NAMALWA (cell line): ENCODE data around the gene LRMDA.
"Not testable (repeated sequence)": the region's sequence is repeated elsewhere in the genome, so short reads cannot be mapped to it uniquely, and the experiment has no call there.

Experiments
- DNase-seq: peaks from one replicate; pipeline ENCODE4 v3.0.0-alpha.2; 2015; ENCODE audit warnings: low spot score

LRMDA gene

DNA sequence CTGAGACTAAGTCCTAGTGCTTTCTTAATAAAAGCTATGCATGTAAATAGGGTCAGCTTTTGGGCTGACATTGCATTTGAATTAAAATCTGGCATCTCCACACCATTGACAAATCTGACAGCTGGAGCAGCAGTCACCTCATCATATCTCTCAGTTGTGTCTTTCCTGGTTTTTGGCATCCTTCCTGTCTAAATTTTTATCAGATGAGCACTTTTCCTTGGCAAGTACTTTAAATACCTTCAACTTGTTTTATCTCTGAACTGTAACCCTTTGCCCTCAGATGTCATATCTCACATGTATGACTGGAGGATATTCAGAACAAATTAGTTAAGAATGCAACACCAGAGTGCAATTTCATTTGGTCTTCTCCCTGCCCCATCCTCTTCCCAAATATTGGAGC is 1066.2 kb downstream of the LRMDA start:
- DNase-seq = no peak

DNA sequence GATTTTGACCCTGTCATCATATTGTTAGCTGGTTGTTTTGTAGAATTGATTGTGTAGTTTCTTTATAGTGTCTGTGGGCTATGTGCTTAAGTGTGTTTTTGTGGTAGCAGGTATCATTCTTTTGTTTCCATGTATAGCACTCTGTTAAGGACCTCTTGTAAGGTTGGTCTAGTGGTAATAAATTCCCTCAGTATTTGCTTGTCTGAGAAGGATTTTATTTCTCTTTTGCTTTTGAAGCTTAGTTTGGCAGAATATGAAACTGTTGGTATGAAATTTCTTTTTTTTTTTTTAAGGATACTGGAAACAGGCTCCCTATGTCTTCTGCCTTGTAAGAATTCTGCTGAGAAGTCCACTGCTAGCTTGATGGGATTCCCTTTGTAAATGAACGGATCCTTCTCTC is 1073.4 kb downstream of the LRMDA start:
- no peak for DNase-seq

DNA sequence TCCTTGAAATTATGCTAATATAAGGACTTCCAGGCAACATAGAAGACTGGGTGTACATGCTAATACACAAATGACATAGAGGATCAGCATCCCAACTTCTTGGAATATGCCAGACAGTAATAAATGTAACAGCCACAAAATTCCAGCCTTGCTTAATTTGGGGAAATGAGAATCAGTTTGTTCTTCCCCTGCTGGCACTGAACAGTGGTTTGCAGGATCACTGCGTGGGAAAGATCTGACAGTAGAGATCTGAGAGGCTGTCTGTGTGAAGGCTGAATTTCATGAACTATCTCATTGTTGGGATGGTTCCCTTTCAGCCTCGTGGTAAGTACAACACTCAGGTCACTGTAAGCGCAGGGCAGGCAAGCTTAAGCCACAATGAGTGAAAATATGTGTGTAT is 1078.0 kb downstream of the LRMDA start:
- DNase-seq = no peak

DNA sequence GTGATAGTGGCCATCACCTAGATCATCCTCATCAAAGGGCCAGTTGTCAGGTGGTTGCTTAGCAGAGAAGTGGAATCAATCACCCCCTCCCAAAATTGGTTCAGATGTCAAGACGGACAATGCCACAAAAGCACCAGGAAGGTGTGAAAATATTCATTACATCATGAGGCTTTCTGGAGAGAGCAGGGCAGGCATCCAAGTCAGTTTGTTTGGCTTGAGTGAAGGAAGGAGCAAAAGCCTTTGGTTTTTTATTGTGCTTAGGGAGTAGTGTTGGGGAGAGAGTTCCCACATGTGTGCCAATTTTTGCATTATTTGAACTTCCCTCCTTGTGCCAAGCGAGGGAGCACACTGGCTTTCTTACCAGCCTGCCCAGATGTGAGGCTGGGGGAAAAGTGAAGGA is 1082.9 kb downstream of the LRMDA start:
- no peak for DNase-seq

DNA sequence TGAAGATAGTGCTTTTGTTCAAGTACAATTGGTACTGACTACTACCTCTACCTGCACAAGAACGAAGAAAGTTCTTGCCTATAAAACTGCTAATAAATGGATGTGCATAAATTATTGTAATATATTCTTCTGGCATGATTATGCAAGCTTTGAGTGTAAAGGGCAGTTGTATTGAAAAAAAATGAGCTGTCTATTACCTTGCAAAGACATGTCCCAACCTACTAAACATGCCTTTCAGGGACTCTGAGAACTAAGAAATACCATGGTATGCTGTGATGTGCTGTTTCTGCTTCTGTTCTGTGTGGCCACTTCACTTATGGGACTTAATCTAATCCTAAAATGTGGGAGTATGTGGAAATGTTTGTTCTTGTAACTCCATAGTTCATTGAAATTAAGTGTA is 1083.4 kb downstream of the LRMDA start:
- no peak for DNase-seq

DNA sequence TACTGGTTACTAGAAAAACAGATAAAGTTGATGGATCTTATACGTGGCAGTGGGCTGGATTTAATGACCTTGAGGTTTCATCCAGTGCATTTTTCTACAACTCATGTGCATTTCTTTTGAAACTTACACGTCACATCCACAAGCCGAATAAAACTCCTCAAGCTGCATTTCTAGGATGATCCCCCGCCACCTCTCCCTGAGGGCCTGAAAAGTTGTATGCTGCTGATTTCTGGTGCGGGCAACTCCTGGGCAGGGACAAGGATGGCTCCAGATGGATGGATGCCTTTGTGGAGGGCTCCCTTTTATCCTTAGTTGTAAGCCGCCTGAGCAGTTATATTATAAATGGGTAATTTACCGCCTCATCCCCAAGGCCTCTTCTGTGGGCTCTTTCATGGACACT is 1091.1 kb downstream of the LRMDA start:
- DNase-seq = no peak

DNA sequence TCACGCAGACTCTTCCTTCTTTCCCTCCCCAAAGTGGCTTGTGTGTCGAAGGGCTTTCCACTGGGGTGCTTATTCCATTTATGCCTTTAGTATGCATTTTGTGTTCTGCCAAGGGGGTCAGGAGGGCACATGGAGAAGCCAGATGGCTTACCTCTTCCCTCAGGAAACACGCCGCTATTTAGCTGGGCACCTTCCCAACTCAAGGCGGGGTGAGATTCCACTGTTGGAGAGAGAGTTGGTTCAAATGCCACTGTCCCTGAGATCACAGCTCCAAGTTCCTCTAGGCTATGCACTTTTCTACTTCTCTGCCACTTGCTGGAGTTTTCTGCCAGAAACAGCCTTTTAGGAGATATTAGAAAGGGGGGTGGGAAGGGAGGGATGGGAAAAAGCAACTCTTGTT is 1091.8 kb downstream of the LRMDA start:
- DNase-seq = no peak

DNA sequence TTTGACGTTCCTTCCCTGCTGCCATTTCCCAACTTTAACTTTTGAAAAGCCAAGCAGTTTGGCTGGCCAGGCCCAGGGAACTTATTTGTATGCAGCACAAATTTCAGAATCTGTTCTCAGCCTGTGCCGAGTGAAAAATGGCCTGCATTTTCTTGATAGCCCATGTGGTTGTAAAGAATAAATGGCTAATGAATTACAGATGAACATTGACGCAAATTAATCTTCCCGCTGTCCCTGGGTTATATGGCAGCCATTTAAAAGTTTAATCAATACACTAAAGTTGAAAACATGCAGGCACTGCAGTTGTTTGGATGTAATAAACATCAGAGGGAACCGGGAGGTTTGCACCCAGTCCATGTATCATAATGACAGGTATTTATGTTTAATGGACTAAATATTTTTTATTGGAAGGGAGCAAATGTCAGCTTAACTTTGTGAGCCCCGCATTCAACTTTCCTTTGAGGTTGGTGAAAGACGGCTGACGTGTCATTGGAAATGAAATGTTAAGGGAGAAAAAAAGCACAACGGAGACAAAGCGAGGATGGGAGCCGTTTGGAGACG is 1092.4 kb downstream of the LRMDA start:
- no peak for DNase-seq

DNA sequence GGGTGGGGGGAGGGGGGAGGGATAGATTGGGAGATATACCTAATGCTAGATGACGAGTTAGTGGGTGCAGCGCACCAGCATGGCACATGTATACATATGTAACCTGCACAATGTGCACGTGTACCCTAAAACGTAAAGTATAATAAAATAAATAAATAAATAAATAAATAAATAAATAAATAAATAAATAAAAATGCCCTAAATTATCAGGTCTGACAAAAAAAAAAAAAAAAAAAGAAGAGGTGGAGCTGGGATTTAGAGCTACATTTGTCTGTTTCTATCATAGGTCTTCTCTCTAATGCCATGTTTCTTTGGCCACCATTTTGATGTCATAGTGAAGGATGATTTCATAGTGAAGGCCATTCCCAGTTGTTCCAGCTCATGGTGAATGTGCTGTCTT is 1095.4 kb downstream of the LRMDA start:
- not testable (repeated sequence) for DNase-seq

DNA sequence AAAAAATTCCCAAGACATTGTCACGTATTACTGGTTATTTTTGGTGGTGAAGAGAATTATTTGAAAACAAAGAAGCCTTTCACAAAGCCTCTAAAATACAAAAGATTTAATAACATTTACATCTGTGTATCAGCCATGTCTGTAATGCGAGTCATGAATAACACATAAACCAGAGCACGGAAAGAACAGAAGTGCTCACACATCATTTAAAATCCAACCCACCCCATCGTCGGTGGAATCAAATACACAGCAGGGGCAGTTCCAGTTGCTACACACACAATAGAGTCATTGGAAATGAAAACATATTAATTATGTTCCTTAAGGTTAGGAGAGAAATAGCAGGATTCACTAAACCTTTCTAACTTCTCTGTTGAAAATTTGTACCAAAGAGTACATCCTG is 1108.9 kb downstream of the LRMDA start:
- no peak for DNase-seq

DNA sequence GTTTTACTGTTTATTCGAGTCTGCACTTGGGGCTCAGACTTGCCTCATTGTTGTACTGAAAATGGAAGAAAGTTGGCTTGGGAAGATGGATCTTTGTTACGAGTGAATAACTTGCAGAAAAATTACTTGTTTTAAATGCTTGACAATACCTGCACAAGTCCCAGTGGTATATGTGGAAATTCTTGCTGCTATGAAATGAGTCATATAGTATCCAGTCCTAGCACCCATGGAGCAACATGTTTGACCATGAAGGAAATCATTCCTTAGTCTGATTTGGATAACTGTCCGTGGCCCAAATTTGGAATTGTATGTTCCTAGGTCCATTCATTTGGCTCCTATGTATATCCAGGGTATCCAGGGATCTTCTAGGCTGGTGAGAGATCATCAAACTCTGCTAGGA is 1109.4 kb downstream of the LRMDA start:
- no peak for DNase-seq

DNA sequence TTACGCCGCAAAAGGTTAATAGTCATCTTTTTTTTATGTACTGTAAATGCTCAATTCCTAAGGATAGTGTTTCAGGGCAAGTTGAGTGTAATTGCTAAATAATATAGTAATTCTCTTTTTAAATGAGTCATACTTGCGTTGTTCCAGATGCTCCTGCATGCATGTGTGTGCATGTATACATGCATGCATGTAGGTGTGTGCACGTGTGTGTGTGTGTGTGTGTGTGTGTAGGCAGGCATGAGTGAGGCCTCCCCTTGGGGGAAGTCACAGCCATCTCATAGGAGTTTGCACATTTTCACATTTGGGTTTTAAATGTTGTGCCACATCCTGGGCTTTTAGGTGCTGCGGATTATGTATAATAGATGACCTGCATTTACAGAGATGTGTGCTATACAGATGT is 1110.4 kb downstream of the LRMDA start:
- no peak for DNase-seq

DNA sequence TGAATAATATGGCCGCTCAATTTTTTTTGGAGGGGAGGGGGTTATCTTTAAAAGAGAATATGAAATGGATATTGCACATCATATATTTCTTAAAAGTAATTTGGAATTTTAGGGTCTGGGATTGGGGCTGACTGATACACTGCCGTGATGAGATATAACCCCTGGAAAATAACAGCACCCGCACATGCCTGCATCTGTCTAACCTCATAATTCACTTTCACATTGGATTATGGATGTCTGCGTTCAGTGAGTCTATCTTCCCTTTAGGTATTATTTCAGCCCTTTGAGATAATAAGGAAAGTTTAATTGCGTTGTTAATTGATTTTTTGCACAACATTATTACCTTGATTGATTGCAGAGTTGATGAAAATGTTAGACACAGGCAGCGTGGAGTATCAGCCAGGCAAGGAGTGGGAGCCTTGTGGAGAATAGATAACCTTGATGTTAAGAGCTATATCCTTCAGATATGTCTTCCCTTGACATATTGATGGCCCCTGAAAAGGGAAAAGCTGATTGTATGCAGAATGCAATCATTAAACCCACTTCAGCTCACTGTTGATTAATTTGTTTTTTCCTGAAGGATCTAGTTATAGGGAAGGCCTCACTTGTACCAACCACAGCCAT is 1111.0 kb downstream of the LRMDA start:
- no peak for DNase-seq

DNA sequence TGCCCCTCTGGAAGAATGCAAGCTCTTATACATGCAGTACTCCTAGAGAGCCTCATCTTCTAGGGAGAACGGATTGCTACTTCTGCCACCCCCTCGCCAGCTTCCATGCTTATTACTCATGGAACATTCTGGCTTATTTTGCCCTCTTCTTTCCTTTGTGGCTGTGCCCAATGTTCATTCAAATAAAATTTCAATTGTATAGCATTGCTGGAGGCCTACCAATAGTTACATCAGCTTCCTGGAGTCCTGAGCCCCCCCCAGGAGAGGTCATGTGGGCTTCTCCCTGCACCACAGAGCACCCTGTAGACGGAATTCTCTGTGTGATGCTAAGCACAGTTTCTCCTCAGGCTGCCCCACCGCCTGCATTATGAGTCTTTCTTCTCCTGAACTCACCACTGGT is 1112.2 kb downstream of the LRMDA start:
- DNase-seq = no peak

DNA sequence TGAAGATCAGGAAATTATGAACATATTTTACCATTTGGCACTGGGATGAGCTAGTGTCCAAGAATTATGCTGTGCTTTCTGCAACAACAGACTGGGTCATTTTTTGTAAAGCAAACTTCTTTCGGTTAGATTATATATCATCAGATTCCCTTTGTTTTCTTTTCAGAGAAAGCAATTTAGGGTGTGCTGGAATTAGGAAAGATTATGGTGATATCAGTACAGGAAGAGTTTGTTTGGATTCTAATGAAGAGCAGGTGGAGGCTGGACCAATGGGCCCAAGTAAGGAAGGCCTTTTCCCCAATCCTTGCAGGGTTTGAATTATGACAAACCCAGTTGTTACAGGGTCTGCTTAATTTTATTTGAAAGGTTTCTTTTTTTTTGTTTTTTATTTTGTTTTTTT is 1113.4 kb downstream of the LRMDA start:
- DNase-seq = no peak

DNA sequence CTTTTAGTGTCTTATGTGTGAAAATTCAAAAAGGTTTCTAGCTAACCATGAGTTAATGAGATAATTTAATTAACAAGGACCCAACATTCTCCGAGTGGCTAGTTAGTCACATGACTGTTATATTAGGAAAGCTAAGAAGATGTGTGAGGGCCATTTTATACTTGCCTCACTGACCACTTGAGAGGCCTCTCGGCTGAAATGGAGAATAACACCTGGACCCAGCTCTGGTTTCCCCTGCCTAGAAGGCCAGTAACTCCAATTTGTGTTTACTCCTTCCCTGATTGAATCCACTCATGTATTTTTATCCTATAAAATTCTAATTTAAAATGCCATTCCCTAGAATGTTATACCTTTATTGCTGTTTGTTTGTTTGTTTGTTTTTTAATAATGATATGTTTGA is 1115.0 kb downstream of the LRMDA start:
- DNase-seq = no peak

DNA sequence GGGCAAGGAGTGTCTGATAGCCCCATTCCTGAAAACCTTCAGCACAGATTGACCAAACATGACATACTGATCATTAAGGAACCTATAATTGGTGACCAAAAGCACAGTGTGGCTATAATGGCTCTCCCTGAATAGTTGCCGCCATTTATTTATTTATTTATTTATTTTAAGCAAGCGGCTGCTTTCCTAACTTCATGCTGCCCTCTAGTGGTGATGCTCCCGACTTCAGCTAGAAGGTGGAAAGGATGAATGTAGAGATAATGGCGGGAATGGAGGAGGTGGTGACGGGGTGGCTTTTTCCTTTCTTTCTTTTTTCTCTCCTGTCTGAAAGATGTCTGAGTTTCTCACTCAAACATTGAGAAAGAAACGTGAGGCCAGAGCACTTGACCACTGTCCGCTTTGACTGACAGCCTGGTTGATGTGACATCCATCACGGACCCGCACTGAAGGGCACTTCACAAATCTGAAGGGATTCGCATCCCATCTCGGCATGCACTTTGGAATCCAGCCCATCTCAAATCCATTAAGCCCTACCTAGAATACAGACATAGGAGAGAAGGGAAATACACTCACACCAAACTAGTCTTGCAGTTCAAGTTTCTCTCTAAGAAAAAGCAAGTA is 1116.0 kb downstream of the LRMDA start:
- DNase-seq = peak; percentile 63

DNA sequence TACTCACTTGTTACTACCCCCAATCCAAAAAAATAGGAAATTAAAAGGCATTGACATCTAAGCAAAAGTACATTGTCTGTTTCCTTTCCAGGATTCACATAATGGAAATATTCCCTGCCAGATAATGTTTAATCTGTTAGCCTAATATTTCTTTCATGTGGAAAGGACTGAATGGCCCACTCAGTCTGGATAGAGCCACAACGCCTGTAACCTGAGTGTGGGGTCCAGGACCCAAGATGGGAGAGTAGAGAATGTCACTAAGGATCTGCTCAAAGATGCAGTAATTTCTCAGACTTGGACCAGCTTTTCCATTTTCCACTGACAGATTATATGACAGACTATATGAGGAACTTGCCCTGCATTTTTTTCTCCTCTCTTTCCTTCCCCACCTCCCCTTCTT is 1117.3 kb downstream of the LRMDA start:
- no peak for DNase-seq

DNA sequence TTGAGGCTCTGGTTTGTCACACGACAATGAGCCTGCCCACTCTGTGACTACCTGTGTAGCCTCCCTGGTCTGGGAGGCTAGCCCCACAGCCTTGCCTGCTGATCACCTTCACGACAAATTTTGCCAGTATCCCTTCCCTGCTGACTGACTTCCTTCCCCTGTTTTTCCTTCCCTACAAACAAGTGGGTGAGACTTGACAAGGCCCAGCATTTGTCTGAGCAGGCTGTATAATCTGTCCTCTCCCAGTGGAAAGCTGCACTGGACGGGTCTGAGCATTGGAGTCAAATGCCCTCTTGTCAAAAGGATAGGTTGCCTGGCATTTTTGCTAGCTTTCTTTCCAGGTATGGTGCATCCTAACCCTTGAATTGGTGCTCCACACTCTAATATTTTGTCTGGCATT is 1117.7 kb downstream of the LRMDA start:
- no peak for DNase-seq

DNA sequence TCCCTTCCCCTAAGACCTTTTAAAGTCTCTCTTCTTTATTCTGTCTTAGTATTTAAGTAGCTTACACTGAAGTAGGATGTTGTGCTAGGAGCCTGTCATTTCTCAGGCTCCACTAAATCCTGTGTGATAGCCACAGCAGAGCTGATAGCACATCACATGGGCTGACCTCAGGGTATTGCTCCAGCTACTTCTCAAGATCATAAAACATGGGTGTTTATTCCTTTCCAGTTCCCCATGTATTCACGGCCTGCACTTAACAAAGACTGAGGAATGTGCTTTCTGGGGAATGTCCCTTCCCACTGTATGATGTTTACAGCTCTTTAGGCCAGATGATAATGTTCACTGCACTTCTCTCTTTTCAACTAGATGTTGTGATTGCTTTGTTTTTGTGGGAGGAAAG is 1119.4 kb downstream of the LRMDA start:
- DNase-seq = no peak

DNA sequence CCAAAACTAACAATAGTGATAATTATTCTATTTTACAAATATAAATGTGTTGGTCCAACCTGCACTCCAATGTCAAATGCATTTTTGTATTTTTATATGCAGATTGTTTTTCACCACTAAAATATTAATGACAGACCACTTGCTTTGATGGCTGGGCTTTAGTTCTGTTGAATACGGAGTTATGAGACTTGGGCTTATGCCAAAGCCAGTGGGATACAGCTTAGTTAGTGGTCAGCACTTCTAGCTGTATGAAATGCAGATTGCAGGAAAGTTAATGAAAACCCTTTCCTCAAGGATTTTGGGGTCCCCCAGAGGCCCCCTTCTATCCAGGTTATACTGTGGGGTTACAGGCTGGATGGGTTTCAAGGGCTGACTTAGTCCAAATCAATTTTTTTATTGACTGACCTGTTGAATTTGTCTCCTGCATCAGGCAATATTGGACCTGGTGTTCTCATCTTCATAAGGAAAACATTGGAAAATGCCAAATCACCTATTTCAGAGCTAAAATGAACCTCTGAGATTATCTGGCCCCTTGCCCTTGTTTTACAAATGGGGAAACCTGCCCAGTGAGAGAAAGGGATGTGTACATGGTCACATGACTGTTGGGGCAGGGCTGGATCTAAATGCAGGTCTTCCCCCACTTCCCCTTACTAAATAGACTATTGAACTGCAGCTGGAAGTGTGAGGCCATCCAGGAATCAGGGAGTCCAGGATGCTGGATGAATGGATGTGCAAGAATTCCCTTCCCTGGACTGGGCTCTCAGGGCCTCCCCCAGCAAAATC is 1120.9 kb downstream of the LRMDA start:
- DNase-seq = no peak

DNA sequence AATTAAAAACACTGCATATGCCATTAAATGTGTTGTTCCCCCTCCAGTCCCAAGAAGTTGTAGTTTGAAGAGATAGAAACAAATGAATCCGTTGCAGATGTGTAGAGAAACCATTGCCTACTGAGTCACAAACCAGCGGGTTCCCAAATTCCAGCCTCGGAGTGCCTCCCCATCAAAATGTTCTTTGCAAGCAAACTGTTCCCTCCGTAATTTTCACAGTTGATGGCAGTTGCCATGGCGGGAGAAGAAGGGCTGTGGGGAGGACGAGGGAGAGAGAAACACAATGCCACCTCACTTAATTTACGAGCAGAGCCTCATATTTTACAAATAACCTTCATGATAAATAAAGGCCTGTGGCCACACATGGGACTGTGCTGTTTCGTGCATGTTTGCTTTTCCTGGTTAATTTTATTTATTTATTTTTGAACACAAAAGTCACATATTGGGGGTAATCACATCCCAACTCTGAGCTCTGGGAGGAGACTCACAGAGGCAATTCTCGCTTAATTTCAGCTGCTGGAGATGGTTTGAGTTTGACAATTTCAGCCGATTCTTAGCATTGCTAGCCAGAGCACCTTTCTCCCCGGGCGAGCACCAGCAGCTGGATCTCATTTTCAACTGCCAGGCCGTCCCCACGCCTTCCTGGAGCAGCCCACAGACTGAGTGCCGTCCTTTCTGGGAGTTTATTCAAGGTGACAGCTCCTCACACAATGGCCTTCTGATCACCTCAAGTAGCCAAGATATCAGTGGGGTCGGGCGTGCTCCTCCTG is 1122.0 kb downstream of the LRMDA start:
- DNase-seq = no peak

DNA sequence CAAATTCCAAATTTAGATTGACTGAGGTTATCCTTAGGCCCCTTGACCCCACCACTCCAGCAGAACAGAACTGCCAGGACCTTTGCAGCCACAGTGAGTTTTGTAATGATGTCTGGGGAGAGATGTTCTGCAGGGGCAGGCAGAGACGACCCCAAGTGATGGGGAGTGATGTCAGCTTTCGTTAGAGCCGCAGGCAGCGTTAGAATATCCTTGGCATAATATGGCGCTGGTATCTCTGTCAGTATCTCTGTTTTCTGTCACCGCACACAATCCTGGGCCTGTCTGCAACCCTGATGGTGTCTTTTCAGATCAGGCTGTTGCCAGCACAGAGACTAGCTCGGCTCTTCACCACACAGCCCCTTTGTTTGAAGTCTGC is 1122.6 kb downstream of the LRMDA start:
- DNase-seq = no peak
